Activated B cell treated with CpG ODN at 0.5 μM for 24 hours (primary cell): ENCODE results near the gene LDLRAD3. TPM values are rescaled to one million over a fixed set of nuclear protein-coding genes. Genes with fewer than 3 reads are reported as not detected.

Experiments
- ATAC-seq: fragments of 200-7000 bp; cut with Tn5 transposase; one replicate; pipeline ENCODE4 v1.10.0; 2021; ENCODE audit warnings: low read depth, mild to moderate bottlenecking, moderate library complexity
- CTCF ChIA-PET: fragments of 350-600 bp; sonication (Branson Sonifier 250); formaldehyde crosslinking; loops from one replicate; lab custom pipeline; 2021; ENCODE audit warnings: antibody characterized with exemption; lab: Charles Lee
- POLR2A ChIA-PET: fragments of 350-600 bp; sonication (Branson Sonifier 250); formaldehyde crosslinking; loops from one replicate; lab custom pipeline; 2021; ENCODE audit warnings: antibody characterized with exemption; lab: Charles Lee
- DNase-seq: peaks from one replicate; pipeline ENCODE4 v3.0.0; 2022
- H3K27ac Mint-ChIP-seq: one replicate; pipeline ENCODE4 v1.8.0; 2020; ENCODE audit warnings: mixed read lengths
- H3K27me3 Mint-ChIP-seq: one replicate; pipeline ENCODE4 v1.8.0; 2021; ENCODE audit warnings: mixed read lengths
- H3K36me3 Mint-ChIP-seq: one replicate; pipeline ENCODE4 v1.8.0; 2021; ENCODE audit warnings: low read depth, mixed read lengths
- H3K4me1 Mint-ChIP-seq: one replicate; pipeline ENCODE4 v1.8.0; 2021; ENCODE audit warnings: mixed read lengths
- H3K4me3 Mint-ChIP-seq: one replicate; pipeline ENCODE4 v1.8.0; 2020; ENCODE audit warnings: mild to moderate bottlenecking, mixed read lengths
- H3K9me3 Mint-ChIP-seq: one replicate; pipeline ENCODE4 v1.8.0; 2020; ENCODE audit warnings: mixed read lengths
- intact Hi-C: fragments of 100-400 bp; cut with micrococcal nuclease; formaldehyde crosslinking; loops from one replicate; pipeline ENCODE4 v1.15.1; 2024
- total RNA-seq: library from RNA; stranded (reverse); gene quantifications from 2 replicates; pipeline ENCODE4 v1.2.3, GENCODE V29; 2022
- TF ChIP-seq, protein P1 (sequence below): fragments of 200-600 bp; IDR thresholded peaks from one replicate; pipeline ENCODE4 v1.8.0; 2022; ENCODE audit warnings: antibody characterized with exemption, mild to moderate bottlenecking

The LDLRAD3 gene
- total RNA-seq, 1 donor from 2014 or later = not detected

DNA sequence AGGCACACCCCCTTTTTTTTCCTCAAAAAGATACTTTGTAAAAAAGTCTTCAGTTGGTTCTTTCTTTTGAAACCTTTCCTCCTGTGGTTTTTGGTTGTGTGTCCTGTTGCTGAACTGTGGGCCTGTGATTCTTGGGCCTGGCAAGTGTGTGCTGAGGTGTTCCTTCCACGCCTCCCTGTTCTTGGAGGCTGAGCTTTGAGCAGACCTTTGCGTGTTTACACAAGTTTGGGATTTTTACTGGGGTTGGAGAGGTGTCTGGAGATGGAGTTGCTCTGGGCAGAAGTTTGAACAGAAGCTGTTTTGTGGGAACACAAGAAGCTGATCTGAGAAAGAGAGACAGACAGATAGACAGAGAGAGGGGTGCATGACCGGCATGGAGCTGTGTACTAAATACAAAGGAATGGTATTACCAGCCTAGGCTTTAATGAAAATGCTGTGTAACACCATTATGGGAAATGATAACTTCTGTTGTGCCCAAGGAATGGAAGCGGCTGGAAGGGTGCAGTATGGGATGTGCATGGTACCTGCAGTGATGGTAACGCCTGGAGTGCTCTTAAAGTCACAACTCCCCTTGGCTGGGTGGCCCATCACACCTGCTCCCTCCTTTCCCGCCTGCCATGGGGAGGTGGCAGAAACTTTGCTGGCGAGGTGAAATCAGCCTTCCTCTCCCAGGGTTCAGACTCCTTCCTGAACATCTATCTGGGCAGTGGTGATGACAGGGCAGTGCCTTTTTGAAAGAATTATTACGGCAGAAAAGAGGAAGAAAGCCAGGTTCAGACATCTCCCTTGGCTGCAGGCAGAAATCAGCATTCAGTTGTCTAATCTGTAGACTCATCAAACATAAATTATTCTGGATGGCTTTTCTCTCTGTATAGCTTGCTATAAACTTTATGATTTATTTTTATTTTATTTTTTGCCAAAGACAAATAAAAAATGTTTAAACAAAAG is 70.4 kb downstream of the LDLRAD3 start:
- Mint-ChIP-seq H3K4me3 (no peak overlapping the region), H3K4me1 (no peaks in the 10 kb centered on the region), H3K27me3 (peaks cover 9% of the 10 kb centered on the region), H3K36me3 (no peaks in the 10 kb centered on the region), H3K27ac (no peak overlapping the region), H3K9me3 (no peaks in the 10 kb centered on the region)
- ATAC-seq (no peak), DNase-seq (no peak)
- ChIA-PET CTCF (no interaction called here), POLR2A (no interaction called here)
- intact Hi-C loops = no loop called here
- TF ChIP-seq, protein P1, sequence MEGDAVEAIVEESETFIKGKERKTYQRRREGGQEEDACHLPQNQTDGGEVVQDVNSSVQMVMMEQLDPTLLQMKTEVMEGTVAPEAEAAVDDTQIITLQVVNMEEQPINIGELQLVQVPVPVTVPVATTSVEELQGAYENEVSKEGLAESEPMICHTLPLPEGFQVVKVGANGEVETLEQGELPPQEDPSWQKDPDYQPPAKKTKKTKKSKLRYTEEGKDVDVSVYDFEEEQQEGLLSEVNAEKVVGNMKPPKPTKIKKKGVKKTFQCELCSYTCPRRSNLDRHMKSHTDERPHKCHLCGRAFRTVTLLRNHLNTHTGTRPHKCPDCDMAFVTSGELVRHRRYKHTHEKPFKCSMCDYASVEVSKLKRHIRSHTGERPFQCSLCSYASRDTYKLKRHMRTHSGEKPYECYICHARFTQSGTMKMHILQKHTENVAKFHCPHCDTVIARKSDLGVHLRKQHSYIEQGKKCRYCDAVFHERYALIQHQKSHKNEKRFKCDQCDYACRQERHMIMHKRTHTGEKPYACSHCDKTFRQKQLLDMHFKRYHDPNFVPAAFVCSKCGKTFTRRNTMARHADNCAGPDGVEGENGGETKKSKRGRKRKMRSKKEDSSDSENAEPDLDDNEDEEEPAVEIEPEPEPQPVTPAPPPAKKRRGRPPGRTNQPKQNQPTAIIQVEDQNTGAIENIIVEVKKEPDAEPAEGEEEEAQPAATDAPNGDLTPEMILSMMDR = no peak

DNA sequence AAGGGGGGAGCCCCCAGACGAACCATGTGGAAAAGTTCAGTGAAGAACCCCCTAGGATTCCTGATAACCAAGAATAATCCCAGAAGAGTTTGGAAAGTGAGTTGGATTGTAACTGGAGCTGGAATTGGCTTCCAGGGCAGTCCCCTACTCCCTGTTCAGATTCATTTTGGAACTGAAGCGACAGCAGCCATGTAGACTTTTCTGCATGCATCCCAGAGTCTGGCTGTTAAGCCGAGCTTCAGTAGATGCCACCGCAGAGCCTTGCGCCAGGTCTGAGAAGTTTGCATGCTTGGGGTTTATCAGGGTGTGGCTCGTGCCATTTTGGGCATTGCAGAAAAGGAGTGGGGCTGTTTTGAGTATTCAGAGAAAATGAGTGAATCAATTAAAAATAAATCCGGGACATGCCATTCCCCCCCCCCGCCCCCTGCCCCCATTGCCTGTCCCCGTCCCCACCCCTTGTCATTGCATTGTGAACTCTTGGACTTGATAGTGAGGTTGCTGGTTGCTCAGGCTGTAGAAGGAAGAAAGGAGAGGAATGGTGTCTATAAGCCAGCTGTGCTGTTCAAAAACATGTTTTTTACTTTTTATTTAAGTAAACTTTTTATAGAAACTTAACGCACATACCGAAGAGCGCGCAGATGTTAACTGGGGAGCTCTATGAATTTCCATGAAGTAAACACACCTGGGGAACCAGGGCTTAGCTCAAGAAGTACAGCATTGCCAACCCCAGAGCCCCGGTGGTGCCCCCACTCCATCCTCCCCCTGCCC is 71.2 kb downstream of the LDLRAD3 start:
- intact Hi-C loops = no loop called here
- no peak overlapping the region for H3K27ac Mint-ChIP-seq
- no peaks in the 10 kb centered on the region for H3K36me3 Mint-ChIP-seq
- no peak for ATAC-seq
- H3K9me3 Mint-ChIP-seq = no peaks in the 10 kb centered on the region
- peaks cover 11% of the 10 kb centered on the region for H3K27me3 Mint-ChIP-seq
- H3K4me3 Mint-ChIP-seq = no peak overlapping the region
- no peak for DNase-seq
- TF ChIP-seq, protein P1 = no peak
- POLR2A ChIA-PET = no interaction called here
- H3K4me1 Mint-ChIP-seq = no peaks in the 10 kb centered on the region
- CTCF ChIA-PET = no interaction called here

DNA sequence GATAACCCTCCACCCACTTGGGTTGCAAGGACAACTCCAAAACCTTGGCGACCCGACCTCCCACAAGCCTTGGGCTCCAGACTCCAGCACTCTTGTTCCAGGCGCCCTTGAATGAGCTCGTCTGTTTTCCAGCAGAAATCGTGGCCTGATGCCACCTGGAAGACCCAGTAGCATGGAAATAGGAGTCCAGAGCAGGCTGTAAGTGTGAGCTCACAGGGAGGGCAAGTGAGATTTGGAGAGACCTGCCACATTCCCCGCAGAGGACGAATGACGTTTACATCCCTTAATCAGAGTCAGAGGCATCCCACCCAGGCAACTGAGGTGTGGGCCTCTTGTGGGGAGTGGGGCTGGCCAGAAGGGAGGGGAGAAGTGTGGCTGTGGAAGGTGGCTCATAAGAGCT is 71.9 kb downstream of the LDLRAD3 start:
- Mint-ChIP-seq H3K4me1 (no peaks in the 10 kb centered on the region), H3K27ac (no peak overlapping the region), H3K4me3 (no peak overlapping the region), H3K36me3 (no peaks in the 10 kb centered on the region), H3K9me3 (no peaks in the 10 kb centered on the region), H3K27me3 (peaks cover 12% of the 10 kb centered on the region)
- intact Hi-C loops = no loop called here
- TF ChIP-seq, protein P1 = no peak
- DNase-seq (no peak), ATAC-seq (no peak)
- POLR2A ChIA-PET = no interaction called here
- CTCF ChIA-PET = no interaction called here

DNA sequence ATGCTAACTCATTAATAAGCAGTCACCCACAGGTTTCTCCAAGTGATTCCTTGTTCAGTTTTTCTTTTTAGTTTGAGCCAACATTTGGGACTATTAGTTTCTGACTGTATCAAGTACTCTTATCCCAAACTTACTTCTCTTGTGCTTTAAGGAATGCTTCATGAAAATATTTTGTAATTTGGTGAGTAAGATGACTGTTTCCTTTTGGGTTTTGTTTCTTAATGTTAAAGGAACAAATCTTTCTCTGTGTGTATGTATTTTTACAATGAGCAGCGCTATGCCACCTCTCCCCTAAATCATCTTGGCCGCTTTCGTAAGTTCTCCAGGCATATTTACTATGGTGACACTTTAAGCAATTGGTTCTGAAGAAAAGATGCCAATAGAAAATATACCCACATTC is 72.4 kb downstream of the LDLRAD3 start:
- ChIA-PET POLR2A (no interaction called here), CTCF (no interaction called here)
- Mint-ChIP-seq H3K36me3 (no peaks in the 10 kb centered on the region), H3K4me3 (no peak overlapping the region), H3K27ac (no peak overlapping the region), H3K4me1 (no peaks in the 10 kb centered on the region), H3K9me3 (no peaks in the 10 kb centered on the region), H3K27me3 (peaks cover 13% of the 10 kb centered on the region)
- no peak for DNase-seq
- TF ChIP-seq, protein P1 = no peak
- no peak for ATAC-seq
- intact Hi-C loops = no loop called here

DNA sequence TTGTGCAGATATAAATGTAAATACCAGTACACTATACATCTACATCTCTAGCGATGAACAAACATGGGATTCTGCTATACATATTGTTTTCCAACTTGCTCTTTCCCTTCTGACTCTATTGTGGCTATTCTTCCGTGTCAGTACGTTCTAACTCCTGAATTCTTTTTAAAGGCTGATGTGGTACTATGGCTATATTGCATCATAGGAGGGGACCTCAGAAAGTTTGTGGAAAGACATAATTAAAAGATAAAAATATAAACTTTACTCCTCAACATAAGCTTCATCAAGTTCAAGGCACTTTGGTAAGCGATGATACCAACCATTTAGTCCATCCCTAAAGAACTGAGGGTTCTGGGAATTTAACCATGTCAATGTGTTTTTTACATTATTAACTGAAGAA is 72.8 kb downstream of the LDLRAD3 start:
- Mint-ChIP-seq H3K27ac (no peak overlapping the region), H3K9me3 (no peaks in the 10 kb centered on the region), H3K4me3 (no peak overlapping the region), H3K4me1 (no peaks in the 10 kb centered on the region), H3K36me3 (no peaks in the 10 kb centered on the region), H3K27me3 (peaks cover 13% of the 10 kb centered on the region)
- TF ChIP-seq, protein P1 = no peak
- DNase-seq = no peak
- CTCF ChIA-PET = interaction anchor here (1.6 kb wide), 1 partner anchor 14 kb away, joined by 3 read pairs; no protein-coding TSS in a partner anchor
- POLR2A ChIA-PET = no interaction called here
- intact Hi-C loops = no loop called here
- no peak for ATAC-seq
